GM23338 (cell line): Measurements from ENCODE around the gene TPO. TPM values are rescaled to one million over a fixed set of nuclear protein-coding genes. Genes with fewer than 3 reads are reported as not detected.

Experiments
- ATAC-seq: fragments of 200-7000 bp; cut with Tn5 transposase; 3 replicates; pipeline ENCODE4 v1.9.1; 2020
- DNase-seq: peaks from one replicate; pipeline ENCODE4 v3.0.0-alpha.2; 2015; ENCODE audit warnings: low spot score
- H2AFZ ChIP-seq: fragments of 200-600 bp; sonication (generic); 2 replicates; pipeline ENCODE4 v1.8.0; 2016; ENCODE audit warnings: antibody characterized with exemption, mild to moderate bottlenecking, moderate library complexity
- H3F3A ChIP-seq: fragments of 200-600 bp; sonication (generic); replicated peaks from 2 replicates; pipeline ENCODE4 v1.8.0; 2017; ENCODE audit warnings: antibody characterized with exemption, mixed run types, low read depth
- H3K27ac ChIP-seq: fragments of 200-600 bp; sonication (generic); 2 replicates; pipeline ENCODE4 v1.6.1; 2016; ENCODE audit warnings: low read depth
- H3K27me3 ChIP-seq: fragments of 200-600 bp; sonication (generic); 2 replicates; pipeline ENCODE4 v1.8.0; 2016; ENCODE audit warnings: mild to moderate bottlenecking, mixed run types, moderate library complexity; ENCODE audit not compliant: insufficient read depth
- H3K36me3 ChIP-seq: fragments of 200-600 bp; sonication (generic); 2 replicates; pipeline ENCODE4 v1.8.0; 2016; ENCODE audit warnings: mild to moderate bottlenecking; ENCODE audit not compliant: insufficient read depth
- H3K4me1 ChIP-seq: fragments of 200-600 bp; sonication (generic); 2 replicates; pipeline ENCODE4 v1.8.0; 2016; ENCODE audit warnings: mild to moderate bottlenecking, moderate library complexity; ENCODE audit not compliant: insufficient read depth
- H3K4me2 ChIP-seq: fragments of 200-600 bp; sonication (generic); 2 replicates; pipeline ENCODE4 v1.7.1; 2017; ENCODE audit warnings: mixed run types
- H3K4me3 ChIP-seq: fragments of 200-600 bp; sonication (generic); 2 replicates; pipeline ENCODE4 v1.6.1; 2016; ENCODE audit warnings: mixed run types
- H3K79me2 ChIP-seq: fragments of 200-600 bp; sonication (generic); replicated peaks from 2 replicates; pipeline ENCODE4 v1.8.0; 2017; ENCODE audit warnings: mild to moderate bottlenecking; ENCODE audit not compliant: insufficient read depth
- H3K9me2 ChIP-seq: fragments of 200-600 bp; sonication (generic); 2 replicates; pipeline ENCODE4 v1.8.0; 2017; ENCODE audit not compliant: insufficient read depth
- H4K20me1 ChIP-seq: fragments of 200-600 bp; sonication (generic); replicated peaks from 2 replicates; pipeline ENCODE4 v1.8.0; 2017; ENCODE audit warnings: mild to moderate bottlenecking; ENCODE audit not compliant: insufficient read depth
- H3K27ac Mint-ChIP-seq: 2 replicates; pipeline ENCODE4 v1.8.0; 2020; ENCODE audit warnings: inconsistent platforms, mild to moderate bottlenecking, moderate library complexity, mixed read lengths
- H3K27me3 Mint-ChIP-seq: 3 replicates; pipeline ENCODE4 v1.8.0; 2022; ENCODE audit warnings: low read depth, mild to moderate bottlenecking, moderate library complexity, mixed read lengths, inconsistent platforms; ENCODE audit not compliant: insufficient read depth, poor library complexity
- H3K36me3 Mint-ChIP-seq: 3 replicates; pipeline ENCODE4 v1.8.0; 2021; ENCODE audit warnings: low read depth, mild to moderate bottlenecking, inconsistent platforms, moderate library complexity, mixed read lengths
- H3K4me1 Mint-ChIP-seq: 3 replicates; pipeline ENCODE4 v1.8.0; 2020; ENCODE audit warnings: mild to moderate bottlenecking, inconsistent platforms, mixed read lengths
- H3K4me3 Mint-ChIP-seq: 3 replicates; pipeline ENCODE4 v1.8.0; 2021; ENCODE audit warnings: moderate library complexity, mild to moderate bottlenecking, inconsistent platforms, mixed read lengths
- H3K9me3 Mint-ChIP-seq: 3 replicates; pipeline ENCODE4 v1.8.0; 2020; ENCODE audit warnings: moderate library complexity, mild to moderate bottlenecking, inconsistent platforms, mixed read lengths
- CREB1 ChIP-seq: fragments of 250-450 bp; sonication (Bioruptor Pico); IDR thresholded peaks from 2 replicates; pipeline ENCODE4 v1.5.0; 2020; ENCODE audit warnings: low read depth, mild to moderate bottlenecking, moderate library complexity
- ETS1 ChIP-seq: IDR thresholded peaks from 2 replicates; pipeline ENCODE4 v1.6.1; 2016; ENCODE audit warnings: antibody characterized with exemption
- EZH2phosphoT487 ChIP-seq: fragments of 200-600 bp; sonication (generic); IDR thresholded peaks from one replicate; pipeline ENCODE4 v1.8.1; 2018; ENCODE audit warnings: antibody characterized with exemption; ENCODE audit not compliant: unreplicated experiment
- POLR2AphosphoS5 ChIP-seq: IDR thresholded peaks from 2 replicates; pipeline ENCODE4 v1.6.1; 2016; ENCODE audit warnings: antibody characterized with exemption, low read depth
- STAT1 ChIP-seq: IDR thresholded peaks from one replicate; pipeline ENCODE4 v1.6.1; 2016; ENCODE audit warnings: antibody characterized with exemption; ENCODE audit not compliant: unreplicated experiment
- ZNF114 ChIP-seq: fragments of 250-450 bp; sonication (Bioruptor Pico); IDR thresholded peaks from 2 replicates; pipeline ENCODE4 v1.5.0; 2020; ENCODE audit warnings: mild to moderate bottlenecking, moderate library complexity
- ZNF462 ChIP-seq: fragments of 250-450 bp; sonication (Bioruptor Pico); IDR thresholded peaks from 2 replicates; pipeline ENCODE4 v1.5.0; 2020; ENCODE audit warnings: mild to moderate bottlenecking, moderate library complexity
- polyA plus RNA-seq: library from polyadenylated mRNA; unstranded; fragments of >200 nt; fragmentation: Nextera tagmentation; extraction: Ambion mirVana; gene quantifications from 2 replicates; pipeline ENCODE4 v1.2.1, GENCODE V29; 2016
- total RNA-seq: library from RNA; depleted of rRNA; stranded (reverse); fragments of >200 nt; shearing (Covaris generic); gene quantifications from 2 replicates; pipeline ENCODE4 v1.2.3, GENCODE V29; 2014

The TPO gene
- total and polyA plus RNA-seq, 2 experiments from 2014 or later, result 0.74 TPM; not detected in 1

GRCh38 chr2:1550658-1551316, 137.5 kb downstream of the TPO start (continued):
- TF ChIP-seq ZNF462 (CRISPR knock-in tag), result no peak

DNA sequence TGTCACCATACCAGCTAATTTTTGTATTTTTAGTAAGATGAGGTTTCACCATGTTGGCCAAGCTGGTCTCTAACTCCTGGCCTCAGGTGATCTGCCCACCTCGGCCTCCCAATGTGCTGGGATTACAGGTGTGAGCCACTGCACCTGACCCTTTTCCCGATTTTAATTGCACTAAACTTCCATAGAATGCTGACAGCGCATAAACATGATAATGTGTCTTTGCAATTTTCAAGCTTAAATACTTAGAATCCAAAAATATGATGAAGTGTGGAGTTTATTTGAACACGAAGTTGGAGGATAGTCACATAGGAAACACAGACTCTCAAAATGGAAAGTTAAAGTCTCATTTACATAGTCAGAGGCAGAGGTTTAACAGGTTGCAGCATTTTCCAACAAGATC, 138.6 kb downstream of the TPO start:
- DNase-seq (no peak), ATAC-seq (no peak)
- no peaks in the 10 kb centered on the region for H3K4me1 ChIP-seq
- H4K20me1 ChIP-seq, result peaks cover 4% of the 10 kb centered on the region
- no peak overlapping the region for H3K4me3 Mint-ChIP-seq
- H3K79me2 ChIP-seq, result no peaks in the 10 kb centered on the region
- H2AFZ ChIP-seq, result no peak overlapping the region
- no peak overlapping the region for H3K27ac Mint-ChIP-seq
- peaks cover 12% of the 10 kb centered on the region for H3K27me3 Mint-ChIP-seq
- H3K27me3 ChIP-seq, result no peaks in the 10 kb centered on the region
- no peaks in the 10 kb centered on the region for H3F3A ChIP-seq
- H3K36me3 ChIP-seq, result no peaks in the 10 kb centered on the region
- no peaks in the 10 kb centered on the region for H3K9me3 Mint-ChIP-seq
- peaks cover 9% of the 10 kb centered on the region for H3K4me1 Mint-ChIP-seq
- H3K4me3 ChIP-seq, result no peak overlapping the region
- no peaks in the 10 kb centered on the region for H3K9me2 ChIP-seq
- H3K4me2 ChIP-seq, result no peak overlapping the region
- no peak overlapping the region for H3K27ac ChIP-seq
- H3K36me3 Mint-ChIP-seq, result no peaks in the 10 kb centered on the region
- TF ChIP-seq ETS1 (no peak), ZNF114 (CRISPR knock-in tag) (no peak), POLR2AphosphoS5 (no peak), ZNF462 (CRISPR knock-in tag) (no peak), CREB1 (CRISPR knock-in tag) (no peak), EZH2phosphoT487 (no peak), STAT1 (no peak)
